ENCODE results near the gene RASAL2. TPM values are rescaled to one million over a fixed set of nuclear protein-coding genes. Genes with fewer than 3 reads are reported as not detected.

The RASAL2 gene
- total and polyA plus RNA-seq, 5 experiments from 2014 or later, result not detected

GRCh38 chr1:178266619-178267066 is 172.7 kb downstream of the RASAL2 start:
- no peak overlapping the region for H3K27ac Mint-ChIP-seq
- H3K4me3 Mint-ChIP-seq, result no peak overlapping the region
- DNase-seq (no peak), ATAC-seq (no peak)
- H3K4me1 Mint-ChIP-seq, result no peaks in the 10 kb centered on the region
- H3K9me3 Mint-ChIP-seq, result peaks cover 0 to 9% (median 2%) of the 10 kb centered on the region in 9 donors
- no peaks in the 10 kb centered on the region for H3K36me3 Mint-ChIP-seq
- peaks cover 0 to 18% (median 2%) of the 10 kb centered on the region in 5 donors for H3K27me3 Mint-ChIP-seq
- POLR2A ChIA-PET, result no interaction called here

- H3K27ac Mint-ChIP-seq, result no peak overlapping the region
- no peaks in the 10 kb centered on the region for H3K4me1 Mint-ChIP-seq
- peaks cover 0 to 19% (median 2%) of the 10 kb centered on the region in 5 donors for H3K27me3 Mint-ChIP-seq
- ATAC-seq (no peak), DNase-seq (no peak)
- no peak overlapping the region for H3K4me3 Mint-ChIP-seq
- no peaks in the 10 kb centered on the region for H3K36me3 Mint-ChIP-seq
- POLR2A ChIA-PET, result no interaction called here
- H3K9me3 Mint-ChIP-seq, result peaks cover 0 to 9% (median 2%) of the 10 kb centered on the region in 9 donors
Measured at GRCh38 chr1:178267646-178268094, 173.8 kb downstream of the RASAL2 start.

- POLR2A ChIA-PET, result no interaction called here
Measured at GRCh38 chr1:178271471-178271870, 177.6 kb downstream of the RASAL2 start.

GRCh38 chr1:178273707-178274410 is 180.0 kb downstream of the RASAL2 start:
- no peaks in the 10 kb centered on the region for H3K36me3 Mint-ChIP-seq
- peaks cover 0 to 20% (median 3%) of the 10 kb centered on the region in 5 donors for H3K27me3 Mint-ChIP-seq
- no peak for ATAC-seq
- no peaks in the 10 kb centered on the region for H3K4me1 Mint-ChIP-seq
- H3K9me3 Mint-ChIP-seq, result no peaks in the 10 kb centered on the region
- POLR2A ChIA-PET, result no interaction called here
- H3K27ac Mint-ChIP-seq, result no peak overlapping the region
- DNase-seq, result no peak
- no peak overlapping the region for H3K4me3 Mint-ChIP-seq

More at GRCh38 chr1:178271471-178271870, 177.6 kb downstream of the RASAL2 start:
- Mint-ChIP-seq H3K4me1 (no peaks in the 10 kb centered on the region), H3K4me3 (no peak overlapping the region), H3K9me3 (peaks cover 0 to 4% (median 0%) of the 10 kb centered on the region in 9 donors), H3K27me3 (peaks cover 2 to 28% (median 3%) of the 10 kb centered on the region in 5 donors), H3K27ac (no peak overlapping the region), H3K36me3 (no peaks in the 10 kb centered on the region)
- DNase-seq (no peak), ATAC-seq (no peak)

GRCh38 chr1:178275049-178275448 is 181.1 kb downstream of the RASAL2 start:
- H3K27ac Mint-ChIP-seq, result no peak overlapping the region
- H3K27me3 Mint-ChIP-seq, result peaks cover 0 to 20% (median 3%) of the 10 kb centered on the region in 5 donors
- POLR2A ChIA-PET, result no interaction called here
- H3K4me3 Mint-ChIP-seq, result no peak overlapping the region
- no peaks in the 10 kb centered on the region for H3K36me3 Mint-ChIP-seq
- H3K9me3 Mint-ChIP-seq, result no peaks in the 10 kb centered on the region
- ATAC-seq (no peak), DNase-seq (no peak)
- no peaks in the 10 kb centered on the region for H3K4me1 Mint-ChIP-seq

- Mint-ChIP-seq H3K9me3 (no peaks in the 10 kb centered on the region), H3K27ac (no peak overlapping the region), H3K4me1 (no peaks in the 10 kb centered on the region), H3K27me3 (peaks cover 0 to 20% (median 3%) of the 10 kb centered on the region in 5 donors), H3K4me3 (no peak overlapping the region), H3K36me3 (no peaks in the 10 kb centered on the region)
- POLR2A ChIA-PET, result no interaction called here
- ATAC-seq, result no peak
- no peak for DNase-seq
Measured at GRCh38 chr1:178275553-178275952, 181.6 kb downstream of the RASAL2 start.

- H3K4me3 Mint-ChIP-seq, result no peak overlapping the region
- H3K36me3 Mint-ChIP-seq, result no peaks in the 10 kb centered on the region
- DNase-seq, result no peak
- POLR2A ChIA-PET, result no interaction called here
- H3K9me3 Mint-ChIP-seq, result no peaks in the 10 kb centered on the region
- H3K27me3 Mint-ChIP-seq, result peaks cover 0 to 10% (median 1%) of the 10 kb centered on the region in 5 donors
- H3K4me1 Mint-ChIP-seq, result no peaks in the 10 kb centered on the region
- ATAC-seq, result no peak
- H3K27ac Mint-ChIP-seq, result no peak overlapping the region
Measured at GRCh38 chr1:178277793-178278530, 184.1 kb downstream of the RASAL2 start.

GRCh38 chr1:178278916-178279686 is 185.2 kb downstream of the RASAL2 start:
- H3K27me3 Mint-ChIP-seq, result peaks cover 0 to 1% (median 0%) of the 10 kb centered on the region in 5 donors
- POLR2A ChIA-PET, result no interaction called here
- no peak for DNase-seq
- no peak overlapping the region for H3K4me3 Mint-ChIP-seq
- no peak for ATAC-seq
- H3K27ac Mint-ChIP-seq, result no peak overlapping the region
- no peaks in the 10 kb centered on the region for H3K36me3 Mint-ChIP-seq
- no peaks in the 10 kb centered on the region for H3K9me3 Mint-ChIP-seq
- H3K4me1 Mint-ChIP-seq, result peaks cover 0 to 9% (median 1%) of the 10 kb centered on the region in 4 donors

- POLR2A ChIA-PET, result no interaction called here
- Mint-ChIP-seq H3K36me3 (no peaks in the 10 kb centered on the region), H3K4me3 (no peak overlapping the region), H3K4me1 (peaks cover 0 to 11% (median 1%) of the 10 kb centered on the region in 4 donors), H3K9me3 (no peaks in the 10 kb centered on the region), H3K27ac (no peak overlapping the region), H3K27me3 (peaks cover 0 to 9% (median 0%) of the 10 kb centered on the region in 5 donors)
- DNase-seq, result no peak
- ATAC-seq, result no peak
Measured at GRCh38 chr1:178282949-178283367, 189.1 kb downstream of the RASAL2 start.

GRCh38 chr1:178283409-178283808 is 189.5 kb downstream of the RASAL2 start:
- Mint-ChIP-seq H3K4me3 (no peak overlapping the region), H3K27me3 (peaks cover 0 to 9% (median 0%) of the 10 kb centered on the region in 5 donors), H3K4me1 (peaks cover 0 to 11% (median 1%) of the 10 kb centered on the region in 4 donors), H3K9me3 (no peaks in the 10 kb centered on the region), H3K27ac (no peak overlapping the region), H3K36me3 (no peaks in the 10 kb centered on the region)
- DNase-seq (no peak), ATAC-seq (no peak)
- POLR2A ChIA-PET, result no interaction called here

- Mint-ChIP-seq H3K4me3 (no peak overlapping the region), H3K36me3 (no peaks in the 10 kb centered on the region), H3K27me3 (peaks cover 2 to 12% (median 5%) of the 10 kb centered on the region in 5 donors), H3K9me3 (no peaks in the 10 kb centered on the region), H3K4me1 (peaks cover 0 to 11% (median 1%) of the 10 kb centered on the region in 4 donors), H3K27ac (no peak overlapping the region)
- no peak for DNase-seq
- POLR2A ChIA-PET, result no interaction called here
- ATAC-seq, result no peak
Measured at GRCh38 chr1:178284058-178284457, 190.2 kb downstream of the RASAL2 start.

GRCh38 chr1:178291166-178291565 is 197.3 kb downstream of the RASAL2 start:
- Mint-ChIP-seq H3K4me1 (no peaks in the 10 kb centered on the region), H3K36me3 (no peaks in the 10 kb centered on the region), H3K27me3 (peaks cover 8 to 25% (median 10%) of the 10 kb centered on the region in 5 donors), H3K27ac (no peak overlapping the region), H3K9me3 (no peaks in the 10 kb centered on the region), H3K4me3 (no peak overlapping the region)
- ATAC-seq, result no peak
- no peak for DNase-seq
- POLR2A ChIA-PET, result no interaction called here

GRCh38 chr1:178294654-178295053 is 200.8 kb downstream of the RASAL2 start:
- Mint-ChIP-seq H3K27me3 (peaks cover 5 to 17% (median 6%) of the 10 kb centered on the region in 5 donors), H3K27ac (no peak overlapping the region), H3K9me3 (no peaks in the 10 kb centered on the region), H3K36me3 (no peaks in the 10 kb centered on the region), H3K4me1 (no peaks in the 10 kb centered on the region), H3K4me3 (no peak overlapping the region)
- POLR2A ChIA-PET, result no interaction called here
- DNase-seq, result no peak
- no peak for ATAC-seq
